ENCODE results near the gene WNT6. TPM values are rescaled to one million over a fixed set of nuclear protein-coding genes. Genes with fewer than 3 reads are reported as not detected.

WNT6 gene
- total RNA-seq (2021; ENCODE audit: unreplicated experiment) (1.4 TPM), Bru-seq, nascent RNA (percentile 20 among the genes with signal in this experiment), BruChase-seq, experiment 1, labeled RNA remaining after a 6-hour chase (percentile 16 among the genes with signal in this experiment), BruChase-seq, experiment 2, labeled RNA remaining after a 2-hour chase (percentile 27 among the genes with signal in this experiment)
- 2.2 and 2.4 TPM in 2 replicates for polyA plus RNA-seq (2012)
- long read RNA-seq, partial matches to known transcripts, result 0 of 2 reads
- long read RNA-seq, other reads (novel, unspliced or antisense), result 0 of 2 reads

DNA sequence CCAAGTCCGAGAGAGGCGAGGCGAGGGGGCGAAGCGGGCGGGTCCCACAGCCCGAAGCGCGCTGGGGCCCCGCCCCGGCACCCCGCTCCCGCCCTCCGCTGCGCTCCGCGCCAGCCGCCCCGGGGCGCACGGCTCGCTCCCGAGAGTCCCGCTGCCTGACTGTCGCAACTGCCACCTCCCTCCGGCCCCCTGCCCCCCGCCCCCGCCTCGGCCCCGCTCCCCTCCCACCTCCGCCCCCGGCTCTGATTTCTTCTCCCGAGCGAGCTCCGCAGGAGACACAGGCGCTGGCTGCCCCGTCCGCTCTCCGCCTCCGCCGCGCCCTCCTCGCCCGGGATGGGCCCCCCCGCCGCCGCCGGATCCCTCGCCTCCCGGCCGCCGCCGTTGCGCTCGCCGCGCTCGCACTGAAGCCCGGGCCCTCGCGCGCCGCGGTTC lies at the start of gene WNT6:
Gene WNT6 (plus strand): TSS at position 250 of the 432 bp plus-strand sequence. CDS start 233 bp downstream, outside the sequence.
- peak within 1 kb of the TSS; percentile 44 to 61 for H3K4me3 ChIP-seq (replicated peaks in 1 of 2; ENCODE audit: low read depth in 1 of 2, low read length in 2 of 2)
- intact Hi-C loops (cut with micrococcal nuclease), result no loop called here
- peak within 1 kb of the TSS; percentile 42; the same call in 1 of the 2 replicates for H3K9ac ChIP-seq (ENCODE audit: low read length)
- POLR2A ChIA-PET, result no interaction called here
- peak within 1 kb of the TSS; percentile 86 for H2AFZ ChIP-seq (ENCODE audit: low read depth, low read length, poor library complexity, severe bottlenecking)
- DNase-seq (ENCODE audit: low read depth, low spot score), result no peak
- CTCF ChIA-PET, result interaction anchor here (0.6 to 1.9 kb wide), 4 partner anchors 10 to 149 kb away, joined by 3 to 13 read pairs (median 3); partner anchors contain the start of gene TTLL4
- no peaks in the 10 kb centered on the region for H3K9me3 ChIP-seq (ENCODE audit: control insufficient read depth in 1 of 2, insufficient read depth in 1 of 2, low read depth in 1 of 2, low read length in 2 of 2)
- peaks cover 13% of the 10 kb centered on the region; the same call in 1 of the 2 replicates for H3K27me3 ChIP-seq (ENCODE audit: insufficient read depth, low read length)
- peaks cover 12 to 34% of the 10 kb centered on the region in 2 experiments for H3K4me1 ChIP-seq (ENCODE audit: control insufficient read depth in 1 of 2, insufficient read depth in 2 of 2, low read length in 2 of 2)
- H3K9me2 ChIP-seq (ENCODE audit: insufficient read depth), result no peaks in the 10 kb centered on the region
- H3K27ac ChIP-seq (ENCODE audit: low read depth, low read length), result no peak within 1 kb of the TSS; the same call in 1 of the 2 replicates
- no peaks in the 10 kb centered on the region for H4K20me1 ChIP-seq (ENCODE audit: insufficient read depth)
- H3K36me3 ChIP-seq (ENCODE audit: control insufficient read depth in 1 of 2, insufficient read depth in 2 of 2, low read length in 2 of 2), result no peaks in the 10 kb centered on the region
- no peak for TF ChIP-seq SP1 (IDR thresholded peaks at IDR 0.05; ENCODE audit: low read depth)
- TF ChIP-seq TCF7L2 (IDR thresholded peaks at IDR 0.05; ENCODE audit: borderline replicate concordance, extremely low read depth, insufficient read depth, insufficient read length), result no peak
- no peak for TF ChIP-seq POLR2A (IDR thresholded peaks at IDR 0.05; ENCODE audit: borderline replicate concordance, extremely low read depth, insufficient read depth, insufficient read length)
- TF ChIP-seq, protein P1, sequence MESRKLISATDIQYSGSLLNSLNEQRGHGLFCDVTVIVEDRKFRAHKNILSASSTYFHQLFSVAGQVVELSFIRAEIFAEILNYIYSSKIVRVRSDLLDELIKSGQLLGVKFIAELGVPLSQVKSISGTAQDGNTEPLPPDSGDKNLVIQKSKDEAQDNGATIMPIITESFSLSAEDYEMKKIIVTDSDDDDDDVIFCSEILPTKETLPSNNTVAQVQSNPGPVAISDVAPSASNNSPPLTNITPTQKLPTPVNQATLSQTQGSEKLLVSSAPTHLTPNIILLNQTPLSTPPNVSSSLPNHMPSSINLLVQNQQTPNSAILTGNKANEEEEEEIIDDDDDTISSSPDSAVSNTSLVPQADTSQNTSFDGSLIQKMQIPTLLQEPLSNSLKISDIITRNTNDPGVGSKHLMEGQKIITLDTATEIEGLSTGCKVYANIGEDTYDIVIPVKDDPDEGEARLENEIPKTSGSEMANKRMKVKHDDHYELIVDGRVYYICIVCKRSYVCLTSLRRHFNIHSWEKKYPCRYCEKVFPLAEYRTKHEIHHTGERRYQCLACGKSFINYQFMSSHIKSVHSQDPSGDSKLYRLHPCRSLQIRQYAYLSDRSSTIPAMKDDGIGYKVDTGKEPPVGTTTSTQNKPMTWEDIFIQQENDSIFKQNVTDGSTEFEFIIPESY (IDR thresholded peaks at IDR 0.05; ENCODE audit: extremely low read depth, insufficient replicate concordance, low read length), result no peak
- no peak for TF ChIP-seq CEBPB (IDR thresholded peaks at IDR 0.05; ENCODE audit: low read depth)
- no peak for TF ChIP-seq RAD21 (IDR thresholded peaks at IDR 0.05; ENCODE audit: low read depth)
- TF ChIP-seq ELF1 (IDR thresholded peaks at IDR 0.05; ENCODE audit: borderline replicate concordance, low read depth), result no peak
- TF ChIP-seq, protein P2, sequence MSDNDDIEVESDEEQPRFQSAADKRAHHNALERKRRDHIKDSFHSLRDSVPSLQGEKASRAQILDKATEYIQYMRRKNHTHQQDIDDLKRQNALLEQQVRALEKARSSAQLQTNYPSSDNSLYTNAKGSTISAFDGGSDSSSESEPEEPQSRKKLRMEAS (IDR thresholded peaks at IDR 0.05), result no peak
- no peak for TF ChIP-seq CBX3 (IDR thresholded peaks at IDR 0.05; ENCODE audit: low read depth)
- no peak for TF ChIP-seq EZH2phosphoT487 (IDR thresholded peaks at IDR 0.05; ENCODE audit: borderline replicate concordance)
- no peak for TF ChIP-seq SIN3A (IDR thresholded peaks at IDR 0.05; ENCODE audit: low read depth)
- no peak for TF ChIP-seq EGR1 (IDR thresholded peaks at IDR 0.05; ENCODE audit: low read depth)
- no peak for TF ChIP-seq POLR2AphosphoS5 (IDR thresholded peaks at IDR 0.05; ENCODE audit: low read depth, low read length)
- TF ChIP-seq EZH2 (IDR thresholded peaks at IDR 0.05), result no peak
- TF ChIP-seq, protein P3, sequence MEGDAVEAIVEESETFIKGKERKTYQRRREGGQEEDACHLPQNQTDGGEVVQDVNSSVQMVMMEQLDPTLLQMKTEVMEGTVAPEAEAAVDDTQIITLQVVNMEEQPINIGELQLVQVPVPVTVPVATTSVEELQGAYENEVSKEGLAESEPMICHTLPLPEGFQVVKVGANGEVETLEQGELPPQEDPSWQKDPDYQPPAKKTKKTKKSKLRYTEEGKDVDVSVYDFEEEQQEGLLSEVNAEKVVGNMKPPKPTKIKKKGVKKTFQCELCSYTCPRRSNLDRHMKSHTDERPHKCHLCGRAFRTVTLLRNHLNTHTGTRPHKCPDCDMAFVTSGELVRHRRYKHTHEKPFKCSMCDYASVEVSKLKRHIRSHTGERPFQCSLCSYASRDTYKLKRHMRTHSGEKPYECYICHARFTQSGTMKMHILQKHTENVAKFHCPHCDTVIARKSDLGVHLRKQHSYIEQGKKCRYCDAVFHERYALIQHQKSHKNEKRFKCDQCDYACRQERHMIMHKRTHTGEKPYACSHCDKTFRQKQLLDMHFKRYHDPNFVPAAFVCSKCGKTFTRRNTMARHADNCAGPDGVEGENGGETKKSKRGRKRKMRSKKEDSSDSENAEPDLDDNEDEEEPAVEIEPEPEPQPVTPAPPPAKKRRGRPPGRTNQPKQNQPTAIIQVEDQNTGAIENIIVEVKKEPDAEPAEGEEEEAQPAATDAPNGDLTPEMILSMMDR (IDR thresholded peaks at IDR 0.05 in 2 of 3, conservative IDR thresholded peaks at IDR 0.05 in 1 of 3; ENCODE audit: borderline replicate concordance in 1 of 3, insufficient read depth in 1 of 3, low read depth in 2 of 3, low read length in 2 of 3), result no peak
- TF ChIP-seq, protein P4, sequence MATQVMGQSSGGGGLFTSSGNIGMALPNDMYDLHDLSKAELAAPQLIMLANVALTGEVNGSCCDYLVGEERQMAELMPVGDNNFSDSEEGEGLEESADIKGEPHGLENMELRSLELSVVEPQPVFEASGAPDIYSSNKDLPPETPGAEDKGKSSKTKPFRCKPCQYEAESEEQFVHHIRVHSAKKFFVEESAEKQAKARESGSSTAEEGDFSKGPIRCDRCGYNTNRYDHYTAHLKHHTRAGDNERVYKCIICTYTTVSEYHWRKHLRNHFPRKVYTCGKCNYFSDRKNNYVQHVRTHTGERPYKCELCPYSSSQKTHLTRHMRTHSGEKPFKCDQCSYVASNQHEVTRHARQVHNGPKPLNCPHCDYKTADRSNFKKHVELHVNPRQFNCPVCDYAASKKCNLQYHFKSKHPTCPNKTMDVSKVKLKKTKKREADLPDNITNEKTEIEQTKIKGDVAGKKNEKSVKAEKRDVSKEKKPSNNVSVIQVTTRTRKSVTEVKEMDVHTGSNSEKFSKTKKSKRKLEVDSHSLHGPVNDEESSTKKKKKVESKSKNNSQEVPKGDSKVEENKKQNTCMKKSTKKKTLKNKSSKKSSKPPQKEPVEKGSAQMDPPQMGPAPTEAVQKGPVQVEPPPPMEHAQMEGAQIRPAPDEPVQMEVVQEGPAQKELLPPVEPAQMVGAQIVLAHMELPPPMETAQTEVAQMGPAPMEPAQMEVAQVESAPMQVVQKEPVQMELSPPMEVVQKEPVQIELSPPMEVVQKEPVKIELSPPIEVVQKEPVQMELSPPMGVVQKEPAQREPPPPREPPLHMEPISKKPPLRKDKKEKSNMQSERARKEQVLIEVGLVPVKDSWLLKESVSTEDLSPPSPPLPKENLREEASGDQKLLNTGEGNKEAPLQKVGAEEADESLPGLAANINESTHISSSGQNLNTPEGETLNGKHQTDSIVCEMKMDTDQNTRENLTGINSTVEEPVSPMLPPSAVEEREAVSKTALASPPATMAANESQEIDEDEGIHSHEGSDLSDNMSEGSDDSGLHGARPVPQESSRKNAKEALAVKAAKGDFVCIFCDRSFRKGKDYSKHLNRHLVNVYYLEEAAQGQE (IDR thresholded peaks at IDR 0.05; ENCODE audit: low read depth), result no peak
- TF ChIP-seq SRF (IDR thresholded peaks at IDR 0.05; ENCODE audit: low read depth), result no peak
- no peak for TF ChIP-seq JUND (IDR thresholded peaks at IDR 0.05)
- RAD21 ChIA-PET (ENCODE audit: low non-redundant PET in 1 of 2, low total read pairs in 2 of 2, uncharacterized antibody in 2 of 2, unreplicated experiment in 2 of 2), result no interaction called here
- ATAC-seq, result peak; percentile 53
- H3K4me2 ChIP-seq (ENCODE audit: low read length), result peak within 1 kb of the TSS; percentile 93
- no peaks in the 10 kb centered on the region for H3K79me2 ChIP-seq (ENCODE audit: insufficient read depth, low read length)
- no TSS peak for BruUV-seq (replicated peaks)

Data from HCT116 (cell line).